SW480 (cell line): ENCODE results near the gene TFRC.
"Not testable (repeated sequence)": the region's sequence is repeated elsewhere in the genome, so short reads cannot be mapped to it uniquely, and the experiment has no call there.

ENCODE experiments used
- DNase-seq: peaks from one replicate; pipeline ENCODE4 v3.0.0-alpha.2; 2016; ENCODE audit warnings: low spot score

TFRC gene

GRCh38 chr3:196048922-196049598 is 32.8 kb downstream of the TFRC start:
- no peak for DNase-seq

- no peak for DNase-seq
These were observed 34.4 kb downstream of the TFRC start for GRCh38 chr3:196047391-196048030.

DNA sequence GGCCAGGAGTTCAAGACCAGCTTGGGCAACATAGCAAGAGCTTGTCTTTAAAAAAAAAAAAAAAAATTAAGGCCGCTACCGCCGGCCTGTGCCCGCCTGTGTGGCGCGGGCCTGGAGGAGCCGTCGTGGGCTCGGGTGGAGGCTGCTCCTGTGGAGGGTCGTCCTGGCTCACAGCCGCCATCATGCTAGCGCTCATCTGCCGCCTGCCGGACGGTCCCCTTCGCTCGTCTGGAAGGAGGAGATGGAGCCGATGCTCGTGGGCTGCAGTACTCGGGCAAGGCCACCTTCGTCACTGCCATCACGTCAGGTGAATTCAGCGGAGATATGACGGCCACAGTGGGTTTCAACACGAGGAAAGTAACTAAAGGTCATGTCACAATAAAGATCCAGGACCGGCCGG is 37.4 kb downstream of the TFRC start:
- DNase-seq = no peak

DNA sequence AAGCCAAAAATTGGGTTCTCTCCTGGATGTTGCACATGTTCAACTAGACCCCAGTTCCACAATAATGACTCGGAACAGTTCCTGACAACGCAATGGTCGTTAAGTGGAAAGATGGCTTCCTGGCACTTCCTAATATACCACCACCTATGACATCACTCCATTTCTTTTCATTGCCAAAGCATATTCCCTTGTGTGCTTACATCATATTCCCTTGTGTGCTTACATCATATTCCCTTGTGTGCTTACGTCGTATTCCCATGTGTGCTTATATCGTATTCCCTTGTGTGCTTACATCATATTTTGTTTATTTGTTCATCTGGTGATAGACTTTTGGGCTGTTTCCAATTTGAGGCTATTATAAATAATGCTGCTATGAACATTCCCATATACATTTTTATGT is 39.2 kb downstream of the TFRC start:
- DNase-seq = no peak

DNA sequence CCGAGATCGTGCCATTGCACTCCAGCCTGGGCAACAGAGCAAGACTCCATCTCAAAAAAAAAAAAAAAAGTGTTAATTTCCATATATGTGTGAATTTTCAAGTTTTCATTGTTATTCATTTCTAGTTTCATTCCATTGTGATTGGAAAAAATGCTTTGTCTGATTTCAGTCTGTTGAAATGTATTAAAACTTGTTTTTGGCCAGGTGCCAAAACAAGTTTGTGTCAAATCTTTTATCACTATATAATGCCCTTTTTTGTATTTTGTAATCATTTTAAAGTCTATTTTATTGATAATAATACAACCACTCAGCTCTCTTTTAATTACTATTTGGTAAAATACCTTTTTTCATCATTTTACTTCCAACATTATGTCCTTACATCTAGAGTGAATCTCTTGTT is 42.5 kb downstream of the TFRC start:
- DNase-seq = no peak

DNA sequence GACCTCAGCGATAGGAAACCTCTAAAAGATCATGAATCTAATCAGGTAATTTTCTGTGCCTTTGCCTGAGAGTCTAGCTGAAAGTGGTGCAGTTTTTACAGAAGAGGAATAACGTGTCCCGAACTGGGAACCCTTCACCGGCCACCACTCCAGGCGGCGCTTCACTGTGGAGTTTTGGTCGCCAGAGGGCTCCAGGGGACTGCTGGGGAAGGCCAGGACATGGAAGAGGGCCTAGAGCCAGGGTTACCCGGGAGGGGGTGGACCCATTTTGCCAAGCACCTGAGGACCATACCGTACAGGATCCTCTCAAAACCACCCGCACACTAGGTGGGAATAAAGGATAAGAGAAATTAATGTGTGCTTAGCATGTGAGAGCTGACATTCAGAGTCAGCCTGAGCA is 55.8 kb downstream of the TFRC start:
- not testable (repeated sequence) for DNase-seq

- DNase-seq = no peak
These were observed 56.9 kb downstream of the TFRC start for GRCh38 chr3:196024968-196025367.

DNA sequence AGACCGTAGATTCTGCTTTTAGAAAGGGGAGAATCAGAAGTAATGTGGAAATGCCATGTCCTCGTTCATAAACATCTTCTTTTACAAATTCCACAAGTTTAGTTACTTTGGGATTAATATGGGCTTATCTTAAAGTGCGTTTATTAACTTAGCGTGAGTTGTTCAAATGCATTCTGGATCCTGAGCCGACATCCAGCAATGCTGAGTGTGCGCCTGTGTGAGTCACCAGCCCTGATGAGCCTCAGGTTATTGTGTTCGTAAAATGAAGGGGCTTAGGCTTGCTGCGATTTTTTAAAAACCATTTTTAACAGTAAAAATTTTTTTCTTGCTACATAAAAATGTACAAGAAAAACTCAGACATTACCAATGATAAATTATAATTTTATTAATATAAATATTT is 57.9 kb downstream of the TFRC start:
- DNase-seq = no peak

- not testable (repeated sequence) for DNase-seq
These were observed 59.4 kb downstream of the TFRC start for GRCh38 chr3:196022499-196022878.

GRCh38 chr3:196020373-196020772 is 61.5 kb downstream of the TFRC start:
- DNase-seq = no peak

- DNase-seq = not testable (repeated sequence)
These were observed 62.3 kb downstream of the TFRC start for GRCh38 chr3:196019576-196019975.

- not testable (repeated sequence) for DNase-seq
These were observed 63.7 kb downstream of the TFRC start for GRCh38 chr3:196018159-196018558.

GRCh38 chr3:196016485-196016884 is 65.4 kb downstream of the TFRC start:
- DNase-seq = peak; percentile 32

DNA sequence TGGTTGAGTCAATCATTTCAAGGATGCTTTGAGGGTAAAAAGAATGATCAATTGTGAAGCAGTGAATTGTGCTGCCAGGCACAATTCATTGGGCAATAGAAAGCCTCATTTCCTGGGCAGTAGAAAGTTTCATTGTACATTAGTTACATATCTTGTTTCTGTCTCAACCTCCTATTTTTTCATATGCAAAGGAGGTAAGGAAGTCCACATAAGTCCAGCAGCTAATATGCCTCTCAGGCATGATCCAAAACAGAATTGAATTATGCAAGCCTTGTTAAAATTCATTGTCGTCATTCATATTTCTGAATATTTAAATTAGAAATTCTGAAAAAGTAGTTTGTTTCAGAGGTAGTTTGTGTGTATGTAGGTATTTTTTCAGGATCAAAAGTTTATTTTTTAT is 65.8 kb downstream of the TFRC start:
- DNase-seq = no peak

- DNase-seq = no peak
These were observed 68.1 kb downstream of the TFRC start for GRCh38 chr3:196013587-196014487.

DNA sequence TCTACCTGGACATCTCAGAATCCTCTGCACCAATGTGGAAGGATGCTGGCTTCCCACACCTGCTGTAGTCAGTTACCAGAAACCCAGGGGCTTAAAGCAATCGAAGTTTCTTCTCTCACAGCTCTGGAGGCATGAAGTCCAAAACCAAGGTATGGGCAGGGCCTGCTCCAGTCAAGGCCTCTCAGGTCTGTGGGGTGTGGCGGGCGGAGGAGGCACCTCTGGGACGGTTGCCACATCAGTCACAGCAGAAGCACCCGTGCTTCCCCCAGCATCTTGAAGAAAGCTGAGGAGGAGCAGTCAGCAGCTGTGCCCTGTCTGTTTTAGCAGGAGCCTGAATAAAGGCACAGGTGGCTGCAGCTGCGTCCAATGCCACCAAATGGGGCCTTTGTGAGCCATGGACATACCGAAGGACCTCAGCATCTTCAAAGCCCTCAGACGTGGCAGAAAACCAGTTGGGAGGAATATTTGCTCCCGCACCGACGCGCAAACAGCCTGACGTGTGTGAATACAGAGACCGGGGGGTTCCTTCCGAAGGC is 68.9 kb downstream of the TFRC start:
- no peak for DNase-seq

- DNase-seq = no peak
These were observed 69.4 kb downstream of the TFRC start for GRCh38 chr3:196012481-196012880.

DNA sequence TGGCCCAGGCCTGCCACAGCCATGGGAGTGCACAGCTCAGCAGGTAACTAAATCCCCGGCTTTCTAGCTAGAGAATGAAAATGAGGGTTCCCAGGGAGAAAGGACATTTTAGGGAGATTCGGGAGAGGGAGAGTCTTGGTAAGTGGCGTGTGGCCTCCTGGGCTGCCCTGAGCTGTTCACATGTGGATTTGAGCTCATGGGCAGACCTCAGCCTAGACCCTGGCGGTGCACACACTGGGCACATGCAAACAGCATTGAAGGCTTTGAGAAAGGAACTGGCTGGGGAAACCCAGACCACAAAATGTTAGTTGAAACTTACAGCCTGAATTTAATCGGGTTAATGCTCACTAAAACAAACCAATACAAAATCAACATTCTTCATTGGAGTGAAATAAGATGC is 72.4 kb downstream of the TFRC start:
- DNase-seq = no peak

DNA sequence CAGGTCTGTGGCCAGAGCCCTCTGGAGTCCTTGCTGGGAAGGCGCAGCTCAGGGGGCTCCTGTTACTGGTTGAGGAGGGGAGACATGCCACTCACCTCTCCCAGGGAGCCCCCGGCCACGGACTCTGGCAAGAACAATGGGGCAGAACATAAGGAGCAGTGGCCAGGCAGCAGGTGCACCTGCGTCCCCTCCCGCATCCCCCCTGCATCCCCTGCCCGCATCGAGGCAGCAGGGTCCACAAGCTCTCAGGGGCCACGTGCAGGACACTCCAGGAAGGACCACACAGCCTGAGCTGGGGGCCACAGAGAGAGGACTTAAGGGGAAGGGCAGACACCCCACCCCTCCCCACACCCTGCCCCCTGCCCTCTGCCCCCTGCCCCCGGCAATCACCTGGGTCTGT is 73.0 kb downstream of the TFRC start:
- DNase-seq = no peak

DNA sequence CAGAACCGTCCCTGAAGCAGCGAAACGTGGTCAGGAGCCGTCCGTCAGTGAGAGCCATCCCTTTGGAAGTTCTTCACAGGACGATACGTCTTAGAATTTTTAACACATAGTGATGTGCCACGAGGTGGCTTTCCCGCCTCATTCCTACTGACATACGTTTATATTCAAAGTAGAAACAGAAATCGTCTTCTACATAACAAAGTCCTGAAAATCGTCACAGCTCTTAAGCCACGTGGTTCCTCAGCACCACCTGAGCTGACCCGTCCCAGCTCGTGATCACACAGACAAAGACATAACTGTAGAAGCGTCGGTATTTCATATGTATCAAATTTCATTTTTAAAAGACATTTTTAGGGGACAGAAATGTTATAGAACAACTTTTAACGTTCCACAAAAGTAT is 73.5 kb downstream of the TFRC start:
- no peak for DNase-seq

GRCh38 chr3:196007744-196008335 is 74.0 kb downstream of the TFRC start:
- no peak for DNase-seq

DNA sequence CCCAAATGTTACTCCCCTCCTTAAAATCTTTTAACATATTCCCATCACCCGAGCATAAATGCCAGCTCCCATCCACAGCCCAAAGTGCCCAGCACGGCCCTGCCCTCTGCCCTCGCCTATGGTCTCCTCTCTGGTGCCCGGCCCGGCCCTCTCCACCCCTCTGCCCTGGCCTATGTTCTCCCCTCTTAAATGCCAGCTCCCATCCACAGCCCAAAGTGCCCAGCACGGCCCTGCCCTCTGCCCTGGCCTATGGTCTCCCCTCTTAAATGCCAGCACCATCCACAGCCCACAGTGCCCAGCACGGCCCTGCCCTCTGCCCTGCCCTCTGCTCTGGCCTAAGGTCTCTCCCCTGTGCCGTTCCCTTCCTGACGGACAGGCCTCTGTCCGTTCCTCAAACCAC is 76.6 kb downstream of the TFRC start:
- not testable (repeated sequence) for DNase-seq
